GM12874 (cell line): ENCODE data around the gene ARMH3.

Source experiments
- TF ChIP-seq, protein P1 (sequence below): IDR thresholded peaks from 2 replicates; pipeline ENCODE4 v1.5.1; 2011; ENCODE audit warnings: low read depth, mild to moderate bottlenecking, control low read depth, low read length, moderate library complexity; ENCODE audit not compliant: insufficient read depth

The ARMH3 gene

DNA sequence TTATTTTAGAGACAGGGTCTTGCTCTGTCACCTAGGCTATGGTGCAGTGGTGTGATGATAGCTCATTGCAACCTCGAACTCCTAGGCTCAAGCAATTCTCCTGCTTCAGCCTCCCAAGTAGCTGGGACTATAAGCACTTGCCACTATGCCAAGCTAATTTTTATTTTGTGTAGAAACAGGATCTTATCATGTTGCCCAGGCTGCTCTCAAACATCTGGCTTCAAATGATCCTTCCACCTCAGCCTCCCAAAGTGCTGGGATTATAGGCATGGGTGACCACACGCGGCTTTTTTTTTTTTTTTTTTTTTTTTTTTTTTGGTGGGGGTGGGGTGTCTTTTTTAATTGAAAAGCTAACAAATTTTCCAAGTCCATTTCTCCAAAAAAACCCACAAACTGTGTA is 27.6 kb upstream of the ARMH3 start:
- TF ChIP-seq, protein P1, sequence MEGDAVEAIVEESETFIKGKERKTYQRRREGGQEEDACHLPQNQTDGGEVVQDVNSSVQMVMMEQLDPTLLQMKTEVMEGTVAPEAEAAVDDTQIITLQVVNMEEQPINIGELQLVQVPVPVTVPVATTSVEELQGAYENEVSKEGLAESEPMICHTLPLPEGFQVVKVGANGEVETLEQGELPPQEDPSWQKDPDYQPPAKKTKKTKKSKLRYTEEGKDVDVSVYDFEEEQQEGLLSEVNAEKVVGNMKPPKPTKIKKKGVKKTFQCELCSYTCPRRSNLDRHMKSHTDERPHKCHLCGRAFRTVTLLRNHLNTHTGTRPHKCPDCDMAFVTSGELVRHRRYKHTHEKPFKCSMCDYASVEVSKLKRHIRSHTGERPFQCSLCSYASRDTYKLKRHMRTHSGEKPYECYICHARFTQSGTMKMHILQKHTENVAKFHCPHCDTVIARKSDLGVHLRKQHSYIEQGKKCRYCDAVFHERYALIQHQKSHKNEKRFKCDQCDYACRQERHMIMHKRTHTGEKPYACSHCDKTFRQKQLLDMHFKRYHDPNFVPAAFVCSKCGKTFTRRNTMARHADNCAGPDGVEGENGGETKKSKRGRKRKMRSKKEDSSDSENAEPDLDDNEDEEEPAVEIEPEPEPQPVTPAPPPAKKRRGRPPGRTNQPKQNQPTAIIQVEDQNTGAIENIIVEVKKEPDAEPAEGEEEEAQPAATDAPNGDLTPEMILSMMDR = no peak

DNA sequence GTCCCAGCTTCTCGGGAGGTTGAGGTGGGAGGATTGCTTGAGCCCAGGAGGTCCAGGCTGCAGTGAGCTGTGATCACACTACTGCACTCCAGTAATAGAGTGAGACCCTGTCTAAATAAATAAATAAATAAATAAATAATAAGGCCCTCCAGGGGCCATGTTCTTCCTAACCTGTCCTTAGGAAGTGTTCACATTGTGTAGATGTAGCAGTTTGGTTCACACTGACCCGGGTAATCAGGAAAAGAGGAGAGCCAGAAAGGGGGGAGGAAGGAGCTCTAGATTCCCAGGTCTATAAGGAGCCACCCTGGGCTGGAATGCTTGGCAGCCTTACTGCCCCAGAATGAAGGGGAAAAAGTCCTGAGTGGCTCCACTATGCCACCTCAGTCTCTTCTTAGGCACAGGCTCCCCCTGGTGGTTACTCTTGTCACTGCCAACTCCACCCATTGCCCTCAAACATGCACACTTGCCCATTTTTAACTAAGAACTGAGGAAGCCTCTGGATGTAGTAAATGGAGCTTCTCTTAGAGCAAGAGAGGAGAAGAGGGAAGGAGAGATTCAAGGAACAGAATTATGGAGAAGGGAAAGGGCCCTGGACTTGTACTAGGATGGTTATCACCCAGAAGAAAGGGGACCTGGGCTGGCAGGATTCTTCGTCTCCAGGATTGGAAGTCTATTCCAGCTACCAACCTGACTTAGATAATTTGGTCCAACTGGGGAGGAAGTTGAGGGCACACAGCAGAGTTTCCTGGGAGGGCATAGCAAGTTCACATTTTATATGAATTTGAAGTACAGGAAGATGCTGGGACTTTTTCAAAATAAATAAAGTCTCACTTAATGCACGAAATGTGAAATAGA is 16.9 kb upstream of the ARMH3 start:
- TF ChIP-seq, protein P1 = peak; percentile 94

DNA sequence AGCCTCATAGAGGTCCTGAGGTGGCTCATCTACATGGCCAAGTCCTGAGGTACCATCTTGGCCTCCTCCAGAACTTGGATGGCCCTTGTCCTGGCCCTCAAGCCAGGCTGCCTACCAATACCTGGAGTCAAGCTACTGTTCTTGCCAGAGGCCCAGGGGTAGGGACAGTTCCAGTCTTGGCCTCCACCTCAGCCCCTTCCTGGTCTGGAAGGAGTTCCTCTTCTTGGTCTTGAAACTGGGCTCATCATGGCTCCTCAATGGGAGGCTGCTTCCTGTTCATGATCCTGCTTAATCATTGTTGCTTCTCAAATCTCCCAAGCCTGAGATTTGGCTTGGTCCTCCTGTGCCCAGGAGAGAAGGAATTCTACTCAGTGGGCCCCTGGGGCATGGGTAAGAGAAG is 13.1 kb upstream of the ARMH3 start:
- TF ChIP-seq, protein P1 = no peak

DNA sequence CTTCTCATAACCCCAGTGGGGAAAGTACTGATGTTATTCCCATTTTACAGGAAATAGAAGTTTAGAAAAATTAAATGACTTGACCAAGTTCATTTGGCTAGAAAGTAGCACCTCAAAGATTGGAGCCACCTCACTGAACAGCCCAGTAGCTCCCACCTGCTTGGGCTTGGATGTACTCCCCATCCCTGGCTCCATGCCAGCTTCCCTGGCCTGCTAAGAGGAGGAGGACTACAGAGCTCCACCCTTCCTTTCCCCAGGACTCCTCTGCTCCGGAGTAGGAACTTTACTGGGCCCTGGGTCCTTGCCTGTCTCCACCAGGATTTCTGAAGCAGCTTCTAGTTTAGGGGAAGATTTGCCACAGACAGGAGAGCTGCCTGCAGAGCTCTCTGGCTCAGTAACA is 12.2 kb upstream of the ARMH3 start:
- TF ChIP-seq, protein P1 = no peak

DNA sequence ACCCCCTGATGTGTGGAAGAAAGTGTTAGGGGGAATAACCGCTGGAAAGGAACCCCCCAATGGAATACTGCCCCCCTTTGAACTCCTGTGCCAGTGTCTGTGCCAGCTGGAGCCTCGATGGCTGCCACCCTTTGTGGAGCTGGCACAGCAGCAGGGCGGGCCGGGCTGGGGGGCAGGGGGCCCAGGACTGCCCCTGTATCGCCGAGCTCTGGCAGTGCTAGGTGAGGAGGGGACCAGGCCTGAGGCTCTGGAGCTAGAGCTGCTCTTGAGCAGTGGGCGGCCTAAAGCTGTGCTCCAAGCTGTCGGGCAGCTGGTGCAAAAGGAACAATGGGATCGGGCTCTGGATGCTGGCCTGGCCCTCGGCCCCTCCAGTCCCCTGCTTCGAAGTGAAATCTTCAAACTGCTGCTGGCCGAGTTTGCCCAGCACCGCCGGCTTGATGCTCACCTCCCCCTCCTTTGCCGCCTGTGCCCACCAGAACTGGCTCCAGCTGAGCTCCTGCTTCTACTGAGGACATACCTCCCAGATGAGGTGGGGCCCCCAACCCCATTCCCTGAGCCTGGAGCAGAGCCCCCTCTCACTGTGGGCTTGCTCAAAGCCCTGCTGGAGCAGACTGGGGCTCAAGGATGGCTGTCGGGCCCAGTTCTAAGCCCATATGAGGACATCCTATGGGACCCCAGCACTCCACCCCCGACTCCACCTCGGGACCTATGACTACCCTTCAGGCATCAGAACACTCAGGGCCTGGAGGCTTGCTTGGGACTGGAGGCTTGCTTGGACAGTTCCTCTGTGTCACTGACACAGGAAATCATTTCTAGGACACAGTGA is 11.3 kb upstream of the ARMH3 start:
- TF ChIP-seq, protein P1 = no peak

DNA sequence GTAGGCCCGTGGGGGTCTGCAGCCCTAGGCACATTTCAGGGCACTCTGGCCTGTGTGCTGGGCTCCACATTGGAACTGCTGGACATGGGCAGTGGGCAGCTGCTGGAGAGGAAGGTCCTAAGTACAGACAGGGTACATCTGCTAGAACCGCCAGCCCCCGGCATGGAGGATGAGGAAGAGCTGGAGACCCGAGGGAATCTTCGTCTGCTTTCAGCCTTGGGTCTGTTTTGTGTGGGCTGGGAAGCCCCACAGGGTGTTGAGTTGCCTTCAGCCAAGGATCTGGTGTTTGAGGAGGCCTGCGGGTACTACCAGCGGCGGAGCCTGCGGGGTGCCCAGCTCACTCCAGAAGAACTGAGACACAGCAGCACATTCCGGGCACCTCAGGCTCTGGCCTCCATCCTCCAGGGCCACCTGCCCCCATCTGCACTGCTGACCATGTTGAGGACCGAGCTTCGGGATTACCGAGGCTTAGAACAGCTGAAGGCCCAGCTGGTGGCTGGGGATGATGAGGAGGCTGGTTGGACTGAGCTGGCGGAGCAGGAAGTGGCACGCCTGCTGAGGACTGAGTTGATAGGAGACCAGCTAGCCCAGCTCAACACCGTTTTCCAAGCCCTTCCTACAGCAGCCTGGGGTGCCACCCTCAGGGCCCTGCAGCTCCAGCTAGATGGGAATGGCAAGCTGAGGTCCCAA is 10.6 kb upstream of the ARMH3 start:
- TF ChIP-seq, protein P1 = no peak
